Panc1 (cell line): Measurements from ENCODE around the gene RBM11. TPM values are rescaled to one million over a fixed set of nuclear protein-coding genes. Genes with fewer than 3 reads are reported as not detected.

Experiments used
- ATAC-seq: fragments of 200-7000 bp; cut with Tn5 transposase; 2 replicates; pipeline ENCODE4 v1.9.1; 2020; ENCODE audit warnings: mild to moderate bottlenecking, moderate library complexity
- BruUV-seq: library from RNA; stranded (reverse); fragments of 400-500 nt; replicated peaks from 2 replicates; lab custom pipeline; 2021; lab: Mats Ljungman, UMichigan
- CTCF ChIA-PET: fragments of 300-600 bp; sonication (Branson Sonifier 250); formaldehyde crosslinking; loops from one replicate; lab custom pipeline; 2022; ENCODE audit warnings: antibody characterized with exemption; lab: Charles Lee
- POLR2A ChIA-PET: fragments of 300-600 bp; sonication (Branson Sonifier 250); formaldehyde crosslinking; loops from one replicate; lab custom pipeline; 2022; ENCODE audit warnings: antibody characterized with exemption; lab: Charles Lee
- DNase-seq: peaks from one replicate; pipeline ENCODE4 v3.0.0-alpha.2; 2010; ENCODE audit warnings: low read depth, low spot score
- H3K27ac ChIP-seq: 2 replicates; pipeline ENCODE4 v1.5.1; 2011; ENCODE audit warnings: mild to moderate bottlenecking, low read length, inconsistent platforms
- H3K27me3 ChIP-seq: fragments of 200-500 bp; sonication (Bioruptor generic); 2 replicates; pipeline ENCODE4 v1.6.0; 2014; ENCODE audit warnings: low read length, inconsistent platforms; ENCODE audit not compliant: control insufficient read depth, insufficient read depth
- H3K36me3 ChIP-seq: fragments of 200-500 bp; sonication (Bioruptor generic); 2 replicates; pipeline ENCODE4 v1.5.1; 2014; ENCODE audit warnings: inconsistent platforms, mild to moderate bottlenecking, low read length, moderate library complexity; ENCODE audit not compliant: control insufficient read depth, insufficient read depth
- H3K4me1 ChIP-seq: 2 replicates; pipeline ENCODE4 v1.5.1; 2011; ENCODE audit warnings: inconsistent platforms, mild to moderate bottlenecking, low read length, moderate library complexity; ENCODE audit not compliant: control insufficient read depth, insufficient read depth
- H3K4me3 ChIP-seq, 2 experiments: 2 replicates each; pipeline ENCODE4 v1.5.1; 2011 to 2012; ENCODE audit warnings: low read depth in 2 of 2, low read length in 2 of 2, mild to moderate bottlenecking in 2 of 2, inconsistent platforms in 1 of 2, moderate library complexity in 1 of 2
- H3K9me3 ChIP-seq: fragments of 200-500 bp; sonication (Bioruptor generic); 2 replicates; pipeline ENCODE4 v1.5.1; 2014; ENCODE audit warnings: low read depth, mild to moderate bottlenecking, inconsistent platforms, low read length, moderate library complexity; ENCODE audit not compliant: control insufficient read depth, insufficient read depth
- POLR2AphosphoS5 ChIP-seq: IDR thresholded peaks from 2 replicates; pipeline ENCODE4 v1.6.1; 2012; ENCODE audit warnings: mild to moderate bottlenecking, low read depth, low read length, moderate library complexity
- SIN3A ChIP-seq: IDR thresholded peaks from 2 replicates; pipeline ENCODE4 v1.6.1; 2012; ENCODE audit warnings: low read depth, mild to moderate bottlenecking, low read length, moderate library complexity, borderline replicate concordance; ENCODE audit not compliant: insufficient read depth
- TCF7L2 ChIP-seq: IDR thresholded peaks from 2 replicates; pipeline ENCODE4 v1.6.1; 2011; ENCODE audit warnings: mild to moderate bottlenecking, low read depth, low read length, inconsistent platforms
- in situ Hi-C: cut with HindIII; loops from 2 replicates; pipeline ENCODE4 v1.10.0; 2016; ENCODE audit warnings: low sequenced_read_pairs, low pct_unique_long_range_greater_than_20kb
- intact Hi-C: fragments of 100-400 bp; cut with micrococcal nuclease; formaldehyde crosslinking; loops from one replicate; pipeline ENCODE4 v1.10.0; 2022; ENCODE audit not compliant: unreplicated experiment
- total RNA-seq: library from RNA; stranded (reverse); gene quantifications from one replicate; pipeline ENCODE4 v1.2.1, GENCODE V29; 2021; ENCODE audit not compliant: unreplicated experiment
- TF ChIP-seq, protein P1 (sequence below), 2 experiments: IDR thresholded peaks; 2 replicates each; pipeline ENCODE4 v1.6.1; 2011 to 2012; ENCODE audit warnings: low read depth in 2 of 2, control low read depth in 1 of 2, low read length in 1 of 2, mild to moderate bottlenecking in 1 of 2, moderate library complexity in 1 of 2; ENCODE audit not compliant: insufficient read depth in 1 of 2
- TF ChIP-seq, protein P2 (sequence below): fragments of 450-650 bp; IDR thresholded peaks from 2 replicates; pipeline ENCODE4 v1.5.1; 2017; ENCODE audit warnings: mild to moderate bottlenecking

The RBM11 gene
- total RNA-seq, 1 experiment from 2014 or later = 0.15 TPM

DNA sequence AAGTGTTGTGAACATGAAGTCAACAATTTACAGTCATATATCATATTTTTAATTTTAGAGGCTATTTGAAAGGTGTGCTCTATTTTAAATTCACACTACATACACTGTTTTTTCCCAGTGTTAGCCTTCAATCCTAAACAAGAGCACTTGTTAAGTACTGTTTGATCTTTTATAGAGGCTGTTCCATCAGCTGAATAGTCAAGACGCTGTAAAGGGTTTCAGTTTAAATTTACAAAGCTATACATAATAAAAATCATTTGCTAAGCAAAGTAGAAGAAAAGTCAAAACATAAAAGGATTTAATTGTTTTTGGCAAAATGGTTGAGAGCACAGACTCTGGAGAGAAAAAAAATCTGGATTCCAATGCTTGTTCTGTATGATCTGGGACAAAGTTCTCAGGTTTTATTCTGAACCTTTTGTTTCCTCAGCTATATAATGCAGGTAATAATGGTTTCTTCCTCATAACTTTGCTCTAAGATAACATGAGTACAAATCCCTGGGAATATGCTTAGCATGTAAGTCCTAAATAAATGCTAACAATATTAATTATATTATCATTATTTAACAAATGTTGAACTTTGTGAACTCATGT, 44.3 kb downstream of the RBM11 start:
- in situ Hi-C loops = no loop called here
- Histone ChIP-seq H3K4me3 (no peak overlapping the region), H3K27ac (no peak overlapping the region), H3K36me3 (no peaks in the 10 kb centered on the region), H3K9me3 (no peaks in the 10 kb centered on the region), H3K4me1 (no peaks in the 10 kb centered on the region), H3K27me3 (no peaks in the 10 kb centered on the region)
- POLR2A ChIA-PET = no interaction called here
- TF ChIP-seq, protein P1, sequence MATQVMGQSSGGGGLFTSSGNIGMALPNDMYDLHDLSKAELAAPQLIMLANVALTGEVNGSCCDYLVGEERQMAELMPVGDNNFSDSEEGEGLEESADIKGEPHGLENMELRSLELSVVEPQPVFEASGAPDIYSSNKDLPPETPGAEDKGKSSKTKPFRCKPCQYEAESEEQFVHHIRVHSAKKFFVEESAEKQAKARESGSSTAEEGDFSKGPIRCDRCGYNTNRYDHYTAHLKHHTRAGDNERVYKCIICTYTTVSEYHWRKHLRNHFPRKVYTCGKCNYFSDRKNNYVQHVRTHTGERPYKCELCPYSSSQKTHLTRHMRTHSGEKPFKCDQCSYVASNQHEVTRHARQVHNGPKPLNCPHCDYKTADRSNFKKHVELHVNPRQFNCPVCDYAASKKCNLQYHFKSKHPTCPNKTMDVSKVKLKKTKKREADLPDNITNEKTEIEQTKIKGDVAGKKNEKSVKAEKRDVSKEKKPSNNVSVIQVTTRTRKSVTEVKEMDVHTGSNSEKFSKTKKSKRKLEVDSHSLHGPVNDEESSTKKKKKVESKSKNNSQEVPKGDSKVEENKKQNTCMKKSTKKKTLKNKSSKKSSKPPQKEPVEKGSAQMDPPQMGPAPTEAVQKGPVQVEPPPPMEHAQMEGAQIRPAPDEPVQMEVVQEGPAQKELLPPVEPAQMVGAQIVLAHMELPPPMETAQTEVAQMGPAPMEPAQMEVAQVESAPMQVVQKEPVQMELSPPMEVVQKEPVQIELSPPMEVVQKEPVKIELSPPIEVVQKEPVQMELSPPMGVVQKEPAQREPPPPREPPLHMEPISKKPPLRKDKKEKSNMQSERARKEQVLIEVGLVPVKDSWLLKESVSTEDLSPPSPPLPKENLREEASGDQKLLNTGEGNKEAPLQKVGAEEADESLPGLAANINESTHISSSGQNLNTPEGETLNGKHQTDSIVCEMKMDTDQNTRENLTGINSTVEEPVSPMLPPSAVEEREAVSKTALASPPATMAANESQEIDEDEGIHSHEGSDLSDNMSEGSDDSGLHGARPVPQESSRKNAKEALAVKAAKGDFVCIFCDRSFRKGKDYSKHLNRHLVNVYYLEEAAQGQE (IDR thresholded peaks at IDR 0.05; ENCODE audit: insufficient read depth in 1 of 2, low read depth in 2 of 2, low read length in 1 of 2) = no peak
- no peak for TF ChIP-seq SIN3A
- TF ChIP-seq POLR2AphosphoS5 = no peak
- no peak for TF ChIP-seq TCF7L2
- TF ChIP-seq, protein P2, sequence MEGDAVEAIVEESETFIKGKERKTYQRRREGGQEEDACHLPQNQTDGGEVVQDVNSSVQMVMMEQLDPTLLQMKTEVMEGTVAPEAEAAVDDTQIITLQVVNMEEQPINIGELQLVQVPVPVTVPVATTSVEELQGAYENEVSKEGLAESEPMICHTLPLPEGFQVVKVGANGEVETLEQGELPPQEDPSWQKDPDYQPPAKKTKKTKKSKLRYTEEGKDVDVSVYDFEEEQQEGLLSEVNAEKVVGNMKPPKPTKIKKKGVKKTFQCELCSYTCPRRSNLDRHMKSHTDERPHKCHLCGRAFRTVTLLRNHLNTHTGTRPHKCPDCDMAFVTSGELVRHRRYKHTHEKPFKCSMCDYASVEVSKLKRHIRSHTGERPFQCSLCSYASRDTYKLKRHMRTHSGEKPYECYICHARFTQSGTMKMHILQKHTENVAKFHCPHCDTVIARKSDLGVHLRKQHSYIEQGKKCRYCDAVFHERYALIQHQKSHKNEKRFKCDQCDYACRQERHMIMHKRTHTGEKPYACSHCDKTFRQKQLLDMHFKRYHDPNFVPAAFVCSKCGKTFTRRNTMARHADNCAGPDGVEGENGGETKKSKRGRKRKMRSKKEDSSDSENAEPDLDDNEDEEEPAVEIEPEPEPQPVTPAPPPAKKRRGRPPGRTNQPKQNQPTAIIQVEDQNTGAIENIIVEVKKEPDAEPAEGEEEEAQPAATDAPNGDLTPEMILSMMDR = no peak
- CTCF ChIA-PET = no interaction called here
- BruUV-seq = no TSS peak
- ATAC-seq (no peak), DNase-seq (no peak)
- intact Hi-C loops = no loop called here

DNA sequence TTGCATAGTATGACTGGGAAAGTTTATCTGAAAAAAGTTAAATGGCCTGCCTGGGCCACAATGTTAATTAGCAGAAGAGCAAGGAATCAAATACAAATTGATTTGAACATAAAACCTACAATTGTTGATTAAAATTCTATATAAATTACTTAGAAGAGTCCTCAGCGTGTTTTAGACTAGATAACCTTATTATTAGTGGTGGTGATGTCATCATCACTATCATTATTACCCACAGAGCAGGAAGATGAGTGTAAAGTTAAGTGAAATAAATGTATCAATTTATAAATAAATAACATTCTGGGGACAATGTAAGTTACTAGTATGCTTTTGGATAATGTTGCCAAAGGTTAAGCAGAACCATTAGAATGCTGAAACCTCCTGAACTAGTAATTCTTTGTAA, 46.1 kb downstream of the RBM11 start:
- intact Hi-C loops = no loop called here
- Histone ChIP-seq H3K4me1 (no peaks in the 10 kb centered on the region), H3K36me3 (no peaks in the 10 kb centered on the region), H3K27ac (no peak overlapping the region), H3K4me3 (no peak overlapping the region), H3K9me3 (no peaks in the 10 kb centered on the region), H3K27me3 (no peaks in the 10 kb centered on the region)
- no TSS peak for BruUV-seq
- TF ChIP-seq TCF7L2 (no peak), SIN3A (no peak)
- DNase-seq (no peak), ATAC-seq (no peak)
- ChIA-PET POLR2A (no interaction called here), CTCF (interaction anchor here (0.6 kb wide), 1 partner anchor 46 kb away, joined by 3 read pairs; no protein-coding TSS in a partner anchor)
- in situ Hi-C loops = no loop called here

DNA sequence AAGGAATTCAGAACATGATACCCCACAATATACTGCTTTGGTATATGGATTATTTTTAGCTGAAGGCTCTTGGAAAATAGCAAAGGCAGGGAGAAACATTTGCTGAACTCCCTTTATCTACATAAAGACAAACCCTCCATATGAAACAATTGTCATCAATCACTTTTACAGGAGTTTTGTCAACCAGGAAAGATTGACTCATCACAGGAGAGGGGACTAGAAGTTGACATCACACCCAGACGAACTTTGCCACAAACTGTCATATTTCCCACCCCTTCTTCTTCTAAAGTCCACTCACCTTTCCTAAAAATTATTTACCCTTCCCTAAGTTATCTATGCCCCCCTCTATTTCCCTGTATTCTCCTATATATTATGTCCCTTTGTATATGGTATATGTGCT, 47.9 kb downstream of the RBM11 start:
- in situ Hi-C loops (no loop called here), intact Hi-C loops (no loop called here)
- POLR2A ChIA-PET = no interaction called here
- H3K4me3 ChIP-seq = no peak overlapping the region
- ATAC-seq = no peak
- no peak overlapping the region for H3K27ac ChIP-seq
- BruUV-seq = no TSS peak
- no peaks in the 10 kb centered on the region for H3K9me3 ChIP-seq
- no peak for DNase-seq
- no peaks in the 10 kb centered on the region for H3K36me3 ChIP-seq
- no peaks in the 10 kb centered on the region for H3K4me1 ChIP-seq
- TF ChIP-seq SIN3A (no peak), POLR2AphosphoS5 (no peak), TCF7L2 (no peak)
- TF ChIP-seq, protein P1 (IDR thresholded peaks at IDR 0.05; ENCODE audit: insufficient read depth in 1 of 2, low read depth in 2 of 2, low read length in 1 of 2) = no peak
- TF ChIP-seq, protein P2 = no peak
- H3K27me3 ChIP-seq = no peaks in the 10 kb centered on the region
- CTCF ChIA-PET = no interaction called here
